GM12873 (cell line): Measurements from ENCODE around the gene CHAT.

ENCODE experiments used
- CTCF ChIP-seq: IDR thresholded peaks from 2 replicates; pipeline ENCODE4 v1.5.1; 2012; ENCODE audit warnings: low read depth, mild to moderate bottlenecking, moderate library complexity, low read length, control low read depth; ENCODE audit not compliant: insufficient read depth; ENCODE audit errors: missing control alignments

Gene CHAT

GRCh38 chr10:49686651-49687050 is 72.8 kb downstream of the CHAT start:
- no peak for TF ChIP-seq CTCF

GRCh38 chr10:49688261-49688846 is 74.5 kb downstream of the CHAT start:
- TF ChIP-seq CTCF: no peak

- no peak for TF ChIP-seq CTCF
These were observed 75.1 kb downstream of the CHAT start for GRCh38 chr10:49688920-49689319.

- no peak for TF ChIP-seq CTCF
These were observed 76.2 kb downstream of the CHAT start for GRCh38 chr10:49689882-49690510.

- TF ChIP-seq CTCF: no peak
These were observed 77.0 kb downstream of the CHAT start for GRCh38 chr10:49690698-49691356.

GRCh38 chr10:49691588-49691987 is 77.8 kb downstream of the CHAT start:
- no peak for TF ChIP-seq CTCF

GRCh38 chr10:49694466-49694865 is 80.6 kb downstream of the CHAT start:
- TF ChIP-seq CTCF: no peak
